ENCODE measurements around the gene CTNNA3.

CTNNA3 gene

GRCh38 chr10:66746246-66746645, 949.7 kb downstream of the CTNNA3 start:
- H3K4me1 ChIP-seq (ENCODE audit: control insufficient read depth, insufficient read depth, low read length), result peaks cover 6% of the 10 kb centered on the region
- DNase-seq (ENCODE audit: low read depth), result peak; percentile 20
- no peaks in the 10 kb centered on the region for H3K9me3 ChIP-seq (ENCODE audit: control insufficient read depth, low read length)
- H3K4me3 ChIP-seq (ENCODE audit: low read length), result no peak overlapping the region
- H3K36me3 ChIP-seq (ENCODE audit: control insufficient read depth, insufficient read depth, low read length, severe bottlenecking), result no peaks in the 10 kb centered on the region
- H3K9ac ChIP-seq (ENCODE audit: low read length), result no peak overlapping the region
- no peaks in the 10 kb centered on the region for H3K27me3 ChIP-seq (replicated peaks; ENCODE audit: control insufficient read depth, insufficient read depth, low read length)

GRCh38 chr10:66744915-66745314, 951.1 kb downstream of the CTNNA3 start:
- H3K9ac ChIP-seq (ENCODE audit: low read length), result no peak overlapping the region
- H3K4me3 ChIP-seq (ENCODE audit: low read length), result no peak overlapping the region
- H3K27me3 ChIP-seq (replicated peaks; ENCODE audit: control insufficient read depth, insufficient read depth, low read length), result no peaks in the 10 kb centered on the region
- DNase-seq (ENCODE audit: low read depth), result no peak
- H3K9me3 ChIP-seq (ENCODE audit: control insufficient read depth, low read length), result no peaks in the 10 kb centered on the region
- H3K4me1 ChIP-seq (ENCODE audit: control insufficient read depth, insufficient read depth, low read length), result peaks cover 6% of the 10 kb centered on the region
- no peaks in the 10 kb centered on the region for H3K36me3 ChIP-seq (ENCODE audit: control insufficient read depth, insufficient read depth, low read length, severe bottlenecking)

GRCh38 chr10:66737241-66737640, 958.8 kb downstream of the CTNNA3 start:
- H3K4me1 ChIP-seq (ENCODE audit: control insufficient read depth, insufficient read depth, low read length), result no peaks in the 10 kb centered on the region
- no peaks in the 10 kb centered on the region for H3K9me3 ChIP-seq (ENCODE audit: control insufficient read depth, low read length)
- H3K9ac ChIP-seq (ENCODE audit: low read length), result no peak overlapping the region
- DNase-seq (ENCODE audit: low read depth), result no peak
- no peaks in the 10 kb centered on the region for H3K36me3 ChIP-seq (ENCODE audit: control insufficient read depth, insufficient read depth, low read length, severe bottlenecking)
- no peaks in the 10 kb centered on the region for H3K27me3 ChIP-seq (replicated peaks; ENCODE audit: control insufficient read depth, insufficient read depth, low read length)
- no peak overlapping the region for H3K4me3 ChIP-seq (ENCODE audit: low read length)

- DNase-seq (ENCODE audit: low read depth), result no peak
- Histone ChIP-seq H3K4me1 (ENCODE audit: control insufficient read depth, insufficient read depth, low read length) (no peaks in the 10 kb centered on the region), H3K27me3 (replicated peaks; ENCODE audit: control insufficient read depth, insufficient read depth, low read length) (no peaks in the 10 kb centered on the region), H3K9ac (ENCODE audit: low read length) (no peak overlapping the region), H3K9me3 (ENCODE audit: control insufficient read depth, low read length) (no peaks in the 10 kb centered on the region), H3K36me3 (ENCODE audit: control insufficient read depth, insufficient read depth, low read length, severe bottlenecking) (no peaks in the 10 kb centered on the region), H3K4me3 (ENCODE audit: low read length) (no peak overlapping the region)
Measured at GRCh38 chr10:66723608-66724400, 972.2 kb downstream of the CTNNA3 start.

- no peak overlapping the region for H3K4me3 ChIP-seq (ENCODE audit: low read length)
- no peak overlapping the region for H3K9ac ChIP-seq (ENCODE audit: low read length)
- H3K9me3 ChIP-seq (ENCODE audit: control insufficient read depth, low read length), result no peaks in the 10 kb centered on the region
- no peaks in the 10 kb centered on the region for H3K36me3 ChIP-seq (ENCODE audit: control insufficient read depth, insufficient read depth, low read length, severe bottlenecking)
- no peaks in the 10 kb centered on the region for H3K4me1 ChIP-seq (ENCODE audit: control insufficient read depth, insufficient read depth, low read length)
- DNase-seq (ENCODE audit: low read depth), result no peak
- no peaks in the 10 kb centered on the region for H3K27me3 ChIP-seq (replicated peaks; ENCODE audit: control insufficient read depth, insufficient read depth, low read length)
Measured at GRCh38 chr10:66719483-66719882, 976.5 kb downstream of the CTNNA3 start.

- no peak overlapping the region for H3K4me3 ChIP-seq (ENCODE audit: low read length)
- H3K9me3 ChIP-seq (ENCODE audit: control insufficient read depth, low read length), result no peaks in the 10 kb centered on the region
- no peak overlapping the region for H3K9ac ChIP-seq (ENCODE audit: low read length)
- H3K4me1 ChIP-seq (ENCODE audit: control insufficient read depth, insufficient read depth, low read length), result no peaks in the 10 kb centered on the region
- no peaks in the 10 kb centered on the region for H3K36me3 ChIP-seq (ENCODE audit: control insufficient read depth, insufficient read depth, low read length, severe bottlenecking)
- DNase-seq (ENCODE audit: low read depth), result no peak
- H3K27me3 ChIP-seq (replicated peaks; ENCODE audit: control insufficient read depth, insufficient read depth, low read length), result no peaks in the 10 kb centered on the region
Measured at GRCh38 chr10:66717231-66717981, 978.6 kb downstream of the CTNNA3 start.

- no peaks in the 10 kb centered on the region for H3K9me3 ChIP-seq (ENCODE audit: control insufficient read depth, low read length)
- peaks cover 4% of the 10 kb centered on the region for H3K4me1 ChIP-seq (ENCODE audit: control insufficient read depth, insufficient read depth, low read length)
- no peaks in the 10 kb centered on the region for H3K36me3 ChIP-seq (ENCODE audit: control insufficient read depth, insufficient read depth, low read length, severe bottlenecking)
- no peak overlapping the region for H3K9ac ChIP-seq (ENCODE audit: low read length)
- H3K27me3 ChIP-seq (replicated peaks; ENCODE audit: control insufficient read depth, insufficient read depth, low read length), result no peaks in the 10 kb centered on the region
- H3K4me3 ChIP-seq (ENCODE audit: low read length), result no peak overlapping the region
- peak; percentile 78 for DNase-seq (ENCODE audit: low read depth)
Measured at GRCh38 chr10:66714741-66715140, 981.3 kb downstream of the CTNNA3 start.

GRCh38 chr10:66713387-66713786, 982.6 kb downstream of the CTNNA3 start:
- no peak for DNase-seq (ENCODE audit: low read depth)
- no peaks in the 10 kb centered on the region for H3K36me3 ChIP-seq (ENCODE audit: control insufficient read depth, insufficient read depth, low read length, severe bottlenecking)
- no peaks in the 10 kb centered on the region for H3K27me3 ChIP-seq (replicated peaks; ENCODE audit: control insufficient read depth, insufficient read depth, low read length)
- no peak overlapping the region for H3K9ac ChIP-seq (ENCODE audit: low read length)
- H3K4me1 ChIP-seq (ENCODE audit: control insufficient read depth, insufficient read depth, low read length), result peaks cover 4% of the 10 kb centered on the region
- no peaks in the 10 kb centered on the region for H3K9me3 ChIP-seq (ENCODE audit: control insufficient read depth, low read length)
- no peak overlapping the region for H3K4me3 ChIP-seq (ENCODE audit: low read length)

- Histone ChIP-seq H3K4me3 (ENCODE audit: low read length) (no peak overlapping the region), H3K27me3 (replicated peaks; ENCODE audit: control insufficient read depth, insufficient read depth, low read length) (no peaks in the 10 kb centered on the region), H3K36me3 (ENCODE audit: control insufficient read depth, insufficient read depth, low read length, severe bottlenecking) (no peaks in the 10 kb centered on the region), H3K9ac (ENCODE audit: low read length) (no peak overlapping the region), H3K4me1 (ENCODE audit: control insufficient read depth, insufficient read depth, low read length) (no peaks in the 10 kb centered on the region), H3K9me3 (ENCODE audit: control insufficient read depth, low read length) (no peaks in the 10 kb centered on the region)
- DNase-seq (ENCODE audit: low read depth), result peak; percentile 47
Measured at GRCh38 chr10:66698069-66698468, 997.9 kb downstream of the CTNNA3 start.

GRCh38 chr10:66695046-66695445, 1000.9 kb downstream of the CTNNA3 start:
- no peaks in the 10 kb centered on the region for H3K36me3 ChIP-seq (ENCODE audit: control insufficient read depth, insufficient read depth, low read length, severe bottlenecking)
- no peak overlapping the region for H3K9ac ChIP-seq (ENCODE audit: low read length)
- no peak overlapping the region for H3K4me3 ChIP-seq (ENCODE audit: low read length)
- no peaks in the 10 kb centered on the region for H3K9me3 ChIP-seq (ENCODE audit: control insufficient read depth, low read length)
- H3K4me1 ChIP-seq (ENCODE audit: control insufficient read depth, insufficient read depth, low read length), result no peaks in the 10 kb centered on the region
- no peaks in the 10 kb centered on the region for H3K27me3 ChIP-seq (replicated peaks; ENCODE audit: control insufficient read depth, insufficient read depth, low read length)
- DNase-seq (ENCODE audit: low read depth), result no peak

- DNase-seq (ENCODE audit: low read depth), result peak; percentile 49
- Histone ChIP-seq H3K27me3 (replicated peaks; ENCODE audit: control insufficient read depth, insufficient read depth, low read length) (no peaks in the 10 kb centered on the region), H3K9ac (ENCODE audit: low read length) (no peak overlapping the region), H3K4me1 (ENCODE audit: control insufficient read depth, insufficient read depth, low read length) (no peaks in the 10 kb centered on the region), H3K4me3 (ENCODE audit: low read length) (no peak overlapping the region), H3K9me3 (ENCODE audit: control insufficient read depth, low read length) (no peaks in the 10 kb centered on the region), H3K36me3 (ENCODE audit: control insufficient read depth, insufficient read depth, low read length, severe bottlenecking) (no peaks in the 10 kb centered on the region)
Measured at GRCh38 chr10:66684581-66684980, 1011.4 kb downstream of the CTNNA3 start.
